ENCODE data around the gene DHRSX. TPM values are rescaled to one million over a fixed set of nuclear protein-coding genes. Genes with fewer than 3 reads are reported as not detected.

The DHRSX gene
- total and polyA plus RNA-seq, 9 of the 15 experiments (the other 6 are each of a cell fraction or from before 2014, with no cell fraction given): 0.59 to 11.0 (median 6.2) TPM

DNA sequence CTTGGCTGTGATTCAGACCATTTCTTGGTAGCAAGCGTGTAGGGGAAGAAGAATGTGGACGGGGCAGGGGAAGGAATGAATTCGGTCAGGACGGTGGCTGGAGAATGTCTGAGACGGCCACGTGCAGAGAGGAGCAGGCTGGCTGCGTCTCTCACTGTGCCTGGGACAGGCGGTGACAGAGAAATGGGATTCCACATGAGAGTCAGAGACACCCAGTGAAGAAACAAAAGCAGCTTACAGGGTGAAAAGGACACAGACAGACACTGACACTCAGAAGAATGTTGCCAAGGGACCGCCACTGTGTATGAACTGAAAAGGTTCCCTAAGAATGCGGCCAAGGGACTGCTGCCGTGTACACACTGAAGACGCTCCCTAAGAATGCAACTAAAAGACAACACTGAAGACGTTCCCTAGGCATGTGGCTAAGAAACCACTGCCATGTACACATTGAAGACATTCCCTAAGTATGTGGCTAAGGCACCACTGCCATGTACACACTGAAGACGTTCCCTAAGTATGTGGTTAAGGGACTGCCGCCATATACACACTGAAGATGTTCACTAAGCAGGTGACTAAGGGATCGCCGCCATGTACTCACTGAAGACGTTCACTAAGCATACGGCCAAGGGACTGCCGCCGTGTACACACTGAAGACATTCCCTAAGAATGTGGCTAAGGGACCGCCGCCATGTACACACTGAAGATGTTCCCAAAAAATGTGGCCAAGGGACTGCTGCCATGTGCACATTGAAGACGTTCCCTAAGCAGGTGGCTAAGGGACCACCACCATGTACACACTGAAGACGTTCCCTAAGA is 49.1 kb downstream of the DHRSX start (continued):
- TF ChIP-seq, protein P1, sequence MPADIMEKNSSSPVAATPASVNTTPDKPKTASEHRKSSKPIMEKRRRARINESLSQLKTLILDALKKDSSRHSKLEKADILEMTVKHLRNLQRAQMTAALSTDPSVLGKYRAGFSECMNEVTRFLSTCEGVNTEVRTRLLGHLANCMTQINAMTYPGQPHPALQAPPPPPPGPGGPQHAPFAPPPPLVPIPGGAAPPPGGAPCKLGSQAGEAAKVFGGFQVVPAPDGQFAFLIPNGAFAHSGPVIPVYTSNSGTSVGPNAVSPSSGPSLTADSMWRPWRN (IDR thresholded peaks at IDR 0.05; ENCODE audit: low read depth): no peak
- TF ChIP-seq ELF2 (CRISPR knock-in tag; IDR thresholded peaks at IDR 0.05): no peak
- TF ChIP-seq, protein P2, sequence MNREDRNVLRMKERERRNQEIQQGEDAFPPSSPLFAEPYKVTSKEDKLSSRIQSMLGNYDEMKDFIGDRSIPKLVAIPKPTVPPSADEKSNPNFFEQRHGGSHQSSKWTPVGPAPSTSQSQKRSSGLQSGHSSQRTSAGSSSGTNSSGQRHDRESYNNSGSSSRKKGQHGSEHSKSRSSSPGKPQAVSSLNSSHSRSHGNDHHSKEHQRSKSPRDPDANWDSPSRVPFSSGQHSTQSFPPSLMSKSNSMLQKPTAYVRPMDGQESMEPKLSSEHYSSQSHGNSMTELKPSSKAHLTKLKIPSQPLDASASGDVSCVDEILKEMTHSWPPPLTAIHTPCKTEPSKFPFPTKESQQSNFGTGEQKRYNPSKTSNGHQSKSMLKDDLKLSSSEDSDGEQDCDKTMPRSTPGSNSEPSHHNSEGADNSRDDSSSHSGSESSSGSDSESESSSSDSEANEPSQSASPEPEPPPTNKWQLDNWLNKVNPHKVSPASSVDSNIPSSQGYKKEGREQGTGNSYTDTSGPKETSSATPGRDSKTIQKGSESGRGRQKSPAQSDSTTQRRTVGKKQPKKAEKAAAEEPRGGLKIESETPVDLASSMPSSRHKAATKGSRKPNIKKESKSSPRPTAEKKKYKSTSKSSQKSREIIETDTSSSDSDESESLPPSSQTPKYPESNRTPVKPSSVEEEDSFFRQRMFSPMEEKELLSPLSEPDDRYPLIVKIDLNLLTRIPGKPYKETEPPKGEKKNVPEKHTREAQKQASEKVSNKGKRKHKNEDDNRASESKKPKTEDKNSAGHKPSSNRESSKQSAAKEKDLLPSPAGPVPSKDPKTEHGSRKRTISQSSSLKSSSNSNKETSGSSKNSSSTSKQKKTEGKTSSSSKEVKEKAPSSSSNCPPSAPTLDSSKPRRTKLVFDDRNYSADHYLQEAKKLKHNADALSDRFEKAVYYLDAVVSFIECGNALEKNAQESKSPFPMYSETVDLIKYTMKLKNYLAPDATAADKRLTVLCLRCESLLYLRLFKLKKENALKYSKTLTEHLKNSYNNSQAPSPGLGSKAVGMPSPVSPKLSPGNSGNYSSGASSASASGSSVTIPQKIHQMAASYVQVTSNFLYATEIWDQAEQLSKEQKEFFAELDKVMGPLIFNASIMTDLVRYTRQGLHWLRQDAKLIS (CRISPR knock-in tag; IDR thresholded peaks at IDR 0.05): no peak
- TF ChIP-seq ZNF589 (CRISPR knock-in tag; IDR thresholded peaks at IDR 0.05; ENCODE audit: low read depth): no peak
- TF ChIP-seq, protein P3, sequence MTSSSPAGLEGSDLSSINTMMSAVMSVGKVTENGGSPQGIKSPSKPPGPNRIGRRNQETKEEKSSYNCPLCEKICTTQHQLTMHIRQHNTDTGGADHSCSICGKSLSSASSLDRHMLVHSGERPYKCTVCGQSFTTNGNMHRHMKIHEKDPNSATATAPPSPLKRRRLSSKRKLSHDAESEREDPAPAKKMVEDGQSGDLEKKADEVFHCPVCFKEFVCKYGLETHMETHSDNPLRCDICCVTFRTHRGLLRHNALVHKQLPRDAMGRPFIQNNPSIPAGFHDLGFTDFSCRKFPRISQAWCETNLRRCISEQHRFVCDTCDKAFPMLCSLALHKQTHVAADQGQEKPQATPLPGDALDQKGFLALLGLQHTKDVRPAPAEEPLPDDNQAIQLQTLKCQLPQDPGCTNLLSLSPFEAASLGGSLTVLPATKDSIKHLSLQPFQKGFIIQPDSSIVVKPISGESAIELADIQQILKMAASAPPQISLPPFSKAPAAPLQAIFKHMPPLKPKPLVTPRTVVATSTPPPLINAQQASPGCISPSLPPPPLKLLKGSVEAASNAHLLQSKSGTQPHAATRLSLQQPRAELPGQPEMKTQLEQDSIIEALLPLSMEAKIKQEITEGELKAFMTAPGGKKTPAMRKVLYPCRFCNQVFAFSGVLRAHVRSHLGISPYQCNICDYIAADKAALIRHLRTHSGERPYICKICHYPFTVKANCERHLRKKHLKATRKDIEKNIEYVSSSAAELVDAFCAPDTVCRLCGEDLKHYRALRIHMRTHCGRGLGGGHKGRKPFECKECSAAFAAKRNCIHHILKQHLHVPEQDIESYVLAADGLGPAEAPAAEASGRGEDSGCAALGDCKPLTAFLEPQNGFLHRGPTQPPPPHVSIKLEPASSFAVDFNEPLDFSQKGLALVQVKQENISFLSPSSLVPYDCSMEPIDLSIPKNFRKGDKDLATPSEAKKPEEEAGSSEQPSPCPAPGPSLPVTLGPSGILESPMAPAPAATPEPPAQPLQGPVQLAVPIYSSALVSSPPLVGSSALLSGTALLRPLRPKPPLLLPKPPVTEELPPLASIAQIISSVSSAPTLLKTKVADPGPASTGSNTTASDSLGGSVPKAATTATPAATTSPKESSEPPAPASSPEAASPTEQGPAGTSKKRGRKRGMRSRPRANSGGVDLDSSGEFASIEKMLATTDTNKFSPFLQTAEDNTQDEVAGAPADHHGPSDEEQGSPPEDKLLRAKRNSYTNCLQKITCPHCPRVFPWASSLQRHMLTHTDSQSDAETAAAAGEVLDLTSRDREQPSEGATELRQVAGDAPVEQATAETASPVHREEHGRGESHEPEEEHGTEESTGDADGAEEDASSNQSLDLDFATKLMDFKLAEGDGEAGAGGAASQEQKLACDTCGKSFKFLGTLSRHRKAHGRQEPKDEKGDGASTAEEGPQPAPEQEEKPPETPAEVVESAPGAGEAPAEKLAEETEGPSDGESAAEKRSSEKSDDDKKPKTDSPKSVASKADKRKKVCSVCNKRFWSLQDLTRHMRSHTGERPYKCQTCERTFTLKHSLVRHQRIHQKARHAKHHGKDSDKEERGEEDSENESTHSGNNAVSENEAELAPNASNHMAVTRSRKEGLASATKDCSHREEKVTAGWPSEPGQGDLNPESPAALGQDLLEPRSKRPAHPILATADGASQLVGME (CRISPR knock-in tag; IDR thresholded peaks at IDR 0.05): no peak
- no peak for TF ChIP-seq EP300 (IDR thresholded peaks at IDR 0.05; ENCODE audit: low read length)
- TF ChIP-seq SP2 (IDR thresholded peaks at IDR 0.05; ENCODE audit: extremely low read depth, low read depth, low read length, poor library complexity, severe bottlenecking): no peak
- TF ChIP-seq, protein P4, sequence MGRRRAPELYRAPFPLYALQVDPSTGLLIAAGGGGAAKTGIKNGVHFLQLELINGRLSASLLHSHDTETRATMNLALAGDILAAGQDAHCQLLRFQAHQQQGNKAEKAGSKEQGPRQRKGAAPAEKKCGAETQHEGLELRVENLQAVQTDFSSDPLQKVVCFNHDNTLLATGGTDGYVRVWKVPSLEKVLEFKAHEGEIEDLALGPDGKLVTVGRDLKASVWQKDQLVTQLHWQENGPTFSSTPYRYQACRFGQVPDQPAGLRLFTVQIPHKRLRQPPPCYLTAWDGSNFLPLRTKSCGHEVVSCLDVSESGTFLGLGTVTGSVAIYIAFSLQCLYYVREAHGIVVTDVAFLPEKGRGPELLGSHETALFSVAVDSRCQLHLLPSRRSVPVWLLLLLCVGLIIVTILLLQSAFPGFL (CRISPR knock-in tag; IDR thresholded peaks at IDR 0.05): no peak
- TF ChIP-seq SMARCA5 (IDR thresholded peaks at IDR 0.05): no peak
- peak in 1 of 2 experiments; percentile 35; a peak in 1 of 4 replicates for TF ChIP-seq TRIM24 (IDR thresholded peaks at IDR 0.05)
- TF ChIP-seq, protein P5, sequence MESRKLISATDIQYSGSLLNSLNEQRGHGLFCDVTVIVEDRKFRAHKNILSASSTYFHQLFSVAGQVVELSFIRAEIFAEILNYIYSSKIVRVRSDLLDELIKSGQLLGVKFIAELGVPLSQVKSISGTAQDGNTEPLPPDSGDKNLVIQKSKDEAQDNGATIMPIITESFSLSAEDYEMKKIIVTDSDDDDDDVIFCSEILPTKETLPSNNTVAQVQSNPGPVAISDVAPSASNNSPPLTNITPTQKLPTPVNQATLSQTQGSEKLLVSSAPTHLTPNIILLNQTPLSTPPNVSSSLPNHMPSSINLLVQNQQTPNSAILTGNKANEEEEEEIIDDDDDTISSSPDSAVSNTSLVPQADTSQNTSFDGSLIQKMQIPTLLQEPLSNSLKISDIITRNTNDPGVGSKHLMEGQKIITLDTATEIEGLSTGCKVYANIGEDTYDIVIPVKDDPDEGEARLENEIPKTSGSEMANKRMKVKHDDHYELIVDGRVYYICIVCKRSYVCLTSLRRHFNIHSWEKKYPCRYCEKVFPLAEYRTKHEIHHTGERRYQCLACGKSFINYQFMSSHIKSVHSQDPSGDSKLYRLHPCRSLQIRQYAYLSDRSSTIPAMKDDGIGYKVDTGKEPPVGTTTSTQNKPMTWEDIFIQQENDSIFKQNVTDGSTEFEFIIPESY (CRISPR knock-in tag; IDR thresholded peaks at IDR 0.05): no peak
- no peak for TF ChIP-seq KAT2B (IDR thresholded peaks at IDR 0.05; ENCODE audit: low read depth, low read length)
- peak in 1 of 2 experiments; percentile 100 for TF ChIP-seq NCOA2 (IDR thresholded peaks at IDR 0.05; ENCODE audit: partially characterized antibody in 2 of 2)
